HK-2 (cell line): ENCODE results near the gene MVD.

Experiments
- DNase-seq: peaks from one replicate; pipeline ENCODE4 v3.0.0-alpha.2; 2018; ENCODE audit not compliant: unreplicated experiment

MVD gene

GRCh38 chr16:88697116-88697830, 34.4 kb upstream of the MVD start:
- DNase-seq: no peak

DNA sequence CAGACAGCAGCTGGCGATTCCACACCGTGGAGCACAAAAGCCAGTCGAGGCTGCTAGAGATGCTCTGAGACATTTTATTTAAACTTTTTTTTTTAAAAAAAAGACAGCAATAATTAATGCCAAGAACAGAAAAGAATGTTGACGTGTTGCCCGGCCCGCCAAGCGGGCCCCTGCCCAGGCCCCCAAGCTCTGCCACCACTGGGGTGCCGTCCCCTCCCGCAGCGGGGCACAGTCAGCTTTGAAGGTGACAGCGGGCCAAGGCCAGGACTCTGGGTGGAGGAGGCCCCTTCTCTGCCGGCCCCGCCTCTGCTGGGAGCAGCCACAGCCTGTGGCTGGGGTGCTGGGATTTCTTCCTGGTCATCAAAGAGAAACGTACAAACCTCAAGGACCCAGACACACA, 33.5 kb upstream of the MVD start:
- no peak for DNase-seq

DNA sequence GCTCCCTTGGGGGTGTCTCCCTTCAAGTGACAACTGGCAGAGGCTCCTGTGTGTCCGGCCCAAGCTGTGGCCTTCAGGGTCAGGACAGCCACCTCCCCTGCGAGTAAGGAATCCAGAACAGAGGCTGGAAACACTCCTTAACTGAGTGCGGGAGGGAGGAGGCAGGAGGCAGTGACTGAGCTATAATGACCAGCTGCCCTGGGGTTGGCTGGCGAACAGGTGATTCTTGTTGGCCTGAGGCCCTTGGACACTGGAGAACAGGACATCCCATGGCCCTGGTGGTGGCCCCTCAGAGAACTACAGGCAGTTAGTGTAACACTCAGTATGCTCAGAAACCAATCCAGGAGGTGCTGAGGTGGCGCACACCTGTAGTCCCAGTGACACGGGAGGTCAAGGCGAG, 32.9 kb upstream of the MVD start:
- DNase-seq: no peak

DNA sequence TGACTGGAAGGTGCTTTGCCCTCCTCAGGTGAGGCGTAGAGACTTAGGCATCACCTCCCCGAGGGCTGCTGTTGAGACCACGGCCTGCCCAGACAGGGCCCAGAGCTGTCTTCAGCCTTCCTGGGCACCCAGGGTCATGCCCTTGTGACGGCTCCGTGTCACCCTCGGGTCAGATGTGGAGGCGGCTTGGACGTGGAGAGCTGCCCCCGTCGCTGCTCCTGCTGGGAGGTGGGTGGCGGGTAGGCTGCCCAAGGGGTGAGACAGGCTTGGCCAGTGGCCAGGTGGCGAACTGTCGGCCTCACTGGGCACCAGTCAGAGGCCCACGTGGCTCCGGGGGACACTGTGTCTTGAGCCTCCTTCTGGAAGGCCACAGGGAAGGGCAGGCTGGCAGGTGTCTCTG, 32.3 kb upstream of the MVD start:
- no peak for DNase-seq

GRCh38 chr16:88694221-88695087, 31.6 kb upstream of the MVD start:
- no peak for DNase-seq

GRCh38 chr16:88693420-88694177, 30.7 kb upstream of the MVD start:
- no peak for DNase-seq

GRCh38 chr16:88692861-88693260, 30.0 kb upstream of the MVD start:
- no peak for DNase-seq

DNA sequence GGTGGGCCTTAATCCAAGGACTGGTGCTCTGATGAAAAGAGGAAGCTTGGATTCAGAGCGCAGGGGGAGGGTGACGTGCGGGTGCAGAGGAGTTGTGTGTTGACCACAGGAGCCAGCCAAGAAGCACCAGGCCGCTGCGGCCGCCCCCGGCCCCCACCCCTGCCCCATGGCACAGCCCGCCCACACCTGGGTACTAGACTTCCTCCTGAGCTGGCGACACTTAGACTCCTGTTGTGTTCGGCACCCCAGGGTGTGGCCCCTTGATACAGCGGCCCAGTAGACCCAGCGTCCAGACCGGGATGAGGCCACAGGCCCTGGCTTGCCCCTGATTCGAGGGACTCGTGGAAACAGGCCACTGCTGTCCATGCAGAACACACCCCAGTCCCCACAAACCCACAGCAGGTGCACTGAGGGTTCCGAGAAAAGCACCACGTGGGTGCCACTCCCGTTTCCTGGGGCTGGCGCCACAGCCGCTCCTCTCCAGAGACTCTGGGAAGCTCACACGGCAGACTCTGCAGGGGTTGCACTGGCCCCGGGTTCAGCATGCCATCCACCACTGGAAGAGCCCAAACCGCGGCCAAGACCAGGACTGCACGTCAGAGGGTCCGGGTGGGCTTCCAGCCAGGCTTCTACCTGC, 29.2 kb upstream of the MVD start:
- no peak for DNase-seq

GRCh38 chr16:88691129-88691813, 28.4 kb upstream of the MVD start:
- DNase-seq: no peak

DNA sequence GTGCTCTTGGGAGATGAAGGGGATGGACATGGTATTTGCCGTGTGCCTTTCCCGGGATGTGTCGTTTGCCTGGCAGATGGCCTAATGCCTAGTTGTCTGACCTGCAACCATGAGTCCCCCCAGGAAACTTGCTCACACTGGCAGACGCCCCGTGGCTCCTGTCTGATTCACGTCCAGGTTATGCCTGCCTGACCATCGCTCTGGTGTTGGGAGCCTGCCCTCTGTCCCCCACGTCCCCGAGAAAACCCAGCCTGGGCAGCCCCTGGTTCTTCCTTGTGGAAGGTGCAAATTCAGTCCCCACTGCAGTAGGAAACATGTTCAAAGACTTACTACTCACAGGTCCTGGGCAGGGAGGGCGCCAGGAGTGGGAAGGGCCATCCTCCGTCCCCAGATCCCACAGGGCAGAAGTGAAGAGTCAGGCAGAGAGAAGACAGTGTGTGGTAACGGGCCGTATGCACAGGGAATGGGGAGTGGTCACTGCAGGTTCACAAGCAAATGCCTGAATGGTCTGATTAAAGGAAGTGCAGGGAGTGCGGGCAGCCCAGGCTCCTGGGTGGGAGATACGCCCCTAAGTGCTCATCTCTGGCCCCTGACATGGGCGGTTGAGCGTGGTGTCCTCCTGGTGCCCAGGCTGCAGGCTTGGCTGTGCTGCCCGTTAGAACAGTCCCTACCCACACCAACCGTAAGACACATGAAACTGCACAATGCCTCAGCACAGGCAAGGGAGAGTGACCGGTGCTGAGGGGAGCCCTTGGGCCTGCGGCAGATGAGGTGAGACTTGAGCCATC, 27.6 kb upstream of the MVD start:
- DNase-seq: no peak

DNA sequence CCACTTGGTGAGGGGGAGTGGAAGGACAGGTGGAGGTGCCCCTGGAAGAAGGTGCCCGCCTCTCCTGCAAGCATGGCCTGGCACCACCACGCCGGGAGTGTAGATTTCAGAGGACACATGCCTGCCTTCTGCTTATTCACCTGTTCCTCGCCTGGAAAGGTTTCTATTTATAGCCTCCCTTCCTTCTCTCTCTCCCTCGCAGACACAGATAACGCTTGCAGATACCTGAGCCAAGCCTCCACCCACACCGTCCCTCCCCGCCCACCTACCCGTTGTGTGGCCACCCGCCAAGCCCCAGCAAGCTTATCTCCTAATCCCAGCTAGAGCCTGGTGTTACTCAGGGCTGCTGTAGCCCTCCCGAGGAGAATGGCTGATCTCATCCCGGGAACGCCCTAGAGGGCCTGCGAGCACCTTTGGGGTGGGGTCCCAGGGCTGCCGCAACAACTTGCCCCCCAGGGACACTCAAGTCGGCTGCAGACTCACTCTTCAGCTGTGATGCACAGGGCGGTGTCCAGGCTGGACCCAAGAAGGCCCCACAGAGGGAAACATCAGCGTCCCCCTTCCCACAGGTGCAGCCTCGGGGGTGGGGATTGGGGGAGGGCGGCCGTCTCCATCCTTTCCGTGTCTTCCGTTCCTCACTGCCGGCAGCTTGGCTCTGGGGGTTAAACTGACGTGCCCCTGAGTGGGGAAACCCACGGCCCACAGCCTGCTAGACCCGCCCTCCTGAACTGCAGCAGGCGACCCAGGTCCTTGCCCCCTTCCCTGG, 25.3 kb upstream of the MVD start:
- DNase-seq: no peak

DNA sequence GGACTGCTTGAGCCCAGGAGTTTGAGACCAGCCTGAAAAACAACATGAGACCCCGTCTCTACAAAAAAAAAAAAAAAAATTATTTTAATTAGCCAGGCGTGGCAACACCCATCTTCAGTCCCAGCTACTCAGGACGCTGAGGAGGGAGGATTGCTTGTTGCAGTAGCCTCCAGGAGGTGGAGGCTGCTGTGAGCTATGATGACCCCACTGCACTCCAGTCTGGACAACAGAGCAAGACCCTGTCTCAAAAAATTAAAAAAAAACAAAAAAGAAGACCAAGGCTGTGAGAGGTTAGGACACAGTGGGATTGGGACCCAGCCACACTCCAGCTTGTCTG, 24.8 kb upstream of the MVD start:
- no peak for DNase-seq

DNA sequence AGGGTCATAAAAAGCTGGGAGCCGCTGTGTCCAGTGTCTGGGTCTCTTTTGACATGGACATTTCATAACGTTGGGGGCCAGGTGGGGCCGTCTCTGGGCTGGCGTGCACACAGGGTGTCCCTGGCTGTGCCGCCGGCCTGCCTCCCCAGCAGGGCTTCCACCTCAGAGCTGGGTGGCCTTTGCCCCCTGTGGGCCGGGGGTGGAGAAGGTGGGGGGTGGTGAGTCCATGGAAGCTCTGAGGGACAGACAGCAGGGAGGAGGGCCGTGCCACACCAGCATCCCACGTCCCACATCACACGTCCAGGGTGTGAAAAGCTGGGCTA, 24.3 kb upstream of the MVD start:
- no peak for DNase-seq

DNA sequence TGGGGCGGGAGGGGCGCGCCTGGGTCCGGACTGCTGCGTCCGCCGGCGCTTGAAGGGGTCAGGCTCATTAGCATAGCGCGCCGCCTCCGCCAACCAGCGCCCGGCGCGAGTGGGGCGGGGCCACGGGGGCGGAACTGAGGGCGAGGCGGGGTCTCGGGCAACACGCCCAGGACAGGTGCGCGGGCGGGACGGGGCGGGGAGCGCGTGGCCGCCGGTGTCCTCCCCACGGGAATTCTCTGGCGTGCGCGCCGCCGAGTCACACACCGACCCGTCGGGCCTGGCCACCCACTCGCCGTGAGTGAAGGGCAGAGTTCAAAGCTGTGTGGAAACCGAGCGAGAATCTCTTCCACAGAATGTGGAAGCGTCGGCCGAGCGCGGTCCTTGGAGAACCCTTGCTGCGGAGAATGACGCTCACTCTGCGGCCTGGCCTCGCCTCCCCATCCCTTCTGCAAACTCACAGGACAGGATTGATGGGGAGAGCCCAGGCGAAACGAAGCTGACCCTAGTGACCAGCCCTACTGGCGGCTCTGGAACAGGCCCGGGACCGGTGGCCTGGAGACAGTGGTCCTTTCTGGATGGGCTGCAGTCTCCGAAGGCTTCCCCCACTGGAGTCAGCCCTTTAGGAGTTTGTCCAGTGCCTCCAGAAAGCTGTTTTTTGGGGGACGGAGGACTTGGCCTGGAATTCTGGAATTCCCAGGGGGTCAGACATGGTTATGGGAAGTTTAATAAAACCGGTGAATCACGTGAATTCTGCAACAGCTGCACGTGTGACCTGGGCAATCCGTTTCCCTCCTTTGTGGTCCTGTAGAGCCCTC, 23.8 kb upstream of the MVD start, which contains the start of gene SNAI3:
SNAI3 (minus strand) TSS at position 69 of the 815 bp plus-strand sequence. CDS start 101 bp downstream, outside the sequence.
- peak; percentile 78 for DNase-seq

DNA sequence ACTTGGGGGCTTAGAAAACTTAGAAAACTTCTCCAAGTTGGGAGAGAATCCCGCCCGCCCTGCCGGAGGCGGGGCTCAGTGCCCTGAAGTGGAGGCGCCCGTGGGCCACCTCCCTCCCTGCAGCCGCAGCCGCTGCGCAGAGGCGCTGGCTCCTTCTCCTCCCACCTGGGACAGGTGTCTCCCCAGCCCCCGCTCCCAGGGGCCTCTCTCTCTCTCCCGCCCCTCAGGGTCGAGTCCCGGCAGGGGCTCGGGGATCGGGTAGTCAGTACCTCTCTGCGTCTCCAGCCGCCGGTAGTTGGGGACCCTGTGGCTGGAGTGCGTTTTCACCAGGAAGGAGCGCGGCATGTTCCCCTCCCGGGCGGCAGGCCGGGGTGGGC, 23.2 kb upstream of the MVD start:
- DNase-seq: no peak

DNA sequence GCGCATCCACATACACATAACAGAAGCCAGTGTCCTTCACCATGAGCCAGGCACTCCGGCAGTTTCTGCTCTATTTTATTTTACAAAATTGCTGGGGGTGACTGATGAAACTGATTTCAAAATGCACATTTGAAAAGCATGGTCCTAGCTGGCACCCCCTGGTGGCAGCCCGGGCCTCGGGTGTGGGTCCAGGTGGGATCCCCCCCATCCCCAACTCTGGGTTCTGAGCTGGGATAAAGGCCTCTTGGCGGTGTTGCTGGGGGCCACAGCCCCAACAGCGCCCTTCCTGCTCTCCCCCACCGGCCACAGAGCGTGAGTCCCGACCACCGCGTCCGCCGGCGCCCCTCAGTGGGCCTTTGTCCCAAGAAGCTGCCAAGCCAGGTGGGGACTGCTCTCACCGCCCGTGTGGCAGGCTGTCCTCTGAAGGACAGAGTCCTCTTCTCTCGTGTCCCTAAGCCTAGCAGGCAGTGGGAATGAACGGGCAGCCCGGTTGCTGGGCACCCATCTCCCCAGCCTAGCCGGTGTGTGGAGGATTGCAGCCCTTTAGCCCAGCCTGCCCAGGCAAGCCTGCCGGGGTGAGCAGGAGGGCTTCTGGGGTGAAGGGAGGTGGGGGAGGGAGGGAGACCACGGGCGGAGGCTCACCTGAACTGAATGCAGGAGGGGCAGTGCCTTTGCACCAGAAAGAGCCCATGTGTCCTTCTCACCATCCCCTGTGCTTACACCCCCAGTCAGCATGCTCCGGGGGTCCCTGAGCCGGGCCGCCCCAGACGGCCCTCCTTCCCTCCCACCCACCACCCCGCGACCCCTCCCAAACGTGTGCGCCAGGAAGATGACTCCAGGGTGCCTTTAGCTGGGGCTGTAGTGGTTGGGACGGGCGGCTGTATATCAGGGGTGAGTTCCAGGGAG, 22.5 kb upstream of the MVD start:
- DNase-seq: no peak

DNA sequence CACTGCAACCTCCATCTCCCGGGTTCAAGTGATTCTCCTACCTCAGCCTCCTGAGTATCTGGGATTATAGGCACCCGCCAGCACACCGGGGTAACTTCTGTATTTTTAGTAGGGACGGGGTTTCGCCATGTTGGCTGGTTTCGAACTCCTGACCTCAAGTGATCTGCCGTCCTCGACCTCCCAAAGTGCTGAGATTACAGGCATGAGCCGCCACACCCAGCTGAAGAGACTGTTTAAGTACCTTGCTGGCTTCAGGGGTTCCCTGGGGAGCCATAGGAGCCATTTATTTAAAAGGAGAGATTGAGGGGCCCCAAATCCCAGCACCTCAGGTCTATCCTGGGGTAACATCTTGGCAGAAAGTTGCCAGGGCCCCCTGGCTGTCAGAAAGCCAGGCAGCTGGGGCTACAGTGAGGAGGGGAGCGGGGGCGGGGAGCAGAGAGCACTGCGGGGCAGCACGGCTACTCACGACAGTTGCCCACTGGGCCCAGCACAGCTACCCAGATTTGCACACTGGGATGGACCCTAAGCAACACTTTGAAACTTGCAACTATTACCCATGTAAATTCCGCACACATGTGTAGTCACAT, 21.8 kb upstream of the MVD start:
- no peak for DNase-seq
